ENCODE data around the gene KIF26B. TPM values are rescaled to one million over a fixed set of nuclear protein-coding genes. Genes with fewer than 3 reads are reported as not detected.

Gene KIF26B
- total RNA-seq, 6 experiments from 2014 or later, result 0.31 to 0.55 (median 0.35) TPM

GRCh38 chr1:245276445-245276844 lies 121.7 kb downstream of the KIF26B start:
- H3K27ac ChIP-seq, result no peak overlapping the region
- no peaks in the 10 kb centered on the region for H3K36me3 ChIP-seq
- no peaks in the 10 kb centered on the region for H3K9me3 ChIP-seq
- TF ChIP-seq POLR2A (IDR thresholded peaks at IDR 0.05), result no peak
- TF ChIP-seq, protein P1, sequence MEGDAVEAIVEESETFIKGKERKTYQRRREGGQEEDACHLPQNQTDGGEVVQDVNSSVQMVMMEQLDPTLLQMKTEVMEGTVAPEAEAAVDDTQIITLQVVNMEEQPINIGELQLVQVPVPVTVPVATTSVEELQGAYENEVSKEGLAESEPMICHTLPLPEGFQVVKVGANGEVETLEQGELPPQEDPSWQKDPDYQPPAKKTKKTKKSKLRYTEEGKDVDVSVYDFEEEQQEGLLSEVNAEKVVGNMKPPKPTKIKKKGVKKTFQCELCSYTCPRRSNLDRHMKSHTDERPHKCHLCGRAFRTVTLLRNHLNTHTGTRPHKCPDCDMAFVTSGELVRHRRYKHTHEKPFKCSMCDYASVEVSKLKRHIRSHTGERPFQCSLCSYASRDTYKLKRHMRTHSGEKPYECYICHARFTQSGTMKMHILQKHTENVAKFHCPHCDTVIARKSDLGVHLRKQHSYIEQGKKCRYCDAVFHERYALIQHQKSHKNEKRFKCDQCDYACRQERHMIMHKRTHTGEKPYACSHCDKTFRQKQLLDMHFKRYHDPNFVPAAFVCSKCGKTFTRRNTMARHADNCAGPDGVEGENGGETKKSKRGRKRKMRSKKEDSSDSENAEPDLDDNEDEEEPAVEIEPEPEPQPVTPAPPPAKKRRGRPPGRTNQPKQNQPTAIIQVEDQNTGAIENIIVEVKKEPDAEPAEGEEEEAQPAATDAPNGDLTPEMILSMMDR (IDR thresholded peaks at IDR 0.05), result no peak
- DNase-seq, result no peak
- no peaks in the 10 kb centered on the region for H3K27me3 ChIP-seq
- 36% methylated on average over 5 of the region's 5 CpGs for WGBS (ENCODE audit: insufficient coverage, low coverage, low lambda C conversion rate, missing lambda C conversion rate)
- no peak overlapping the region for H3K4me3 ChIP-seq
- no peaks in the 10 kb centered on the region for H3K4me1 ChIP-seq
- ATAC-seq, result peak in 2 of 4 donors; percentile 17 to 34
- intact Hi-C loops (cut with DNase I), result no loop called here

DNA sequence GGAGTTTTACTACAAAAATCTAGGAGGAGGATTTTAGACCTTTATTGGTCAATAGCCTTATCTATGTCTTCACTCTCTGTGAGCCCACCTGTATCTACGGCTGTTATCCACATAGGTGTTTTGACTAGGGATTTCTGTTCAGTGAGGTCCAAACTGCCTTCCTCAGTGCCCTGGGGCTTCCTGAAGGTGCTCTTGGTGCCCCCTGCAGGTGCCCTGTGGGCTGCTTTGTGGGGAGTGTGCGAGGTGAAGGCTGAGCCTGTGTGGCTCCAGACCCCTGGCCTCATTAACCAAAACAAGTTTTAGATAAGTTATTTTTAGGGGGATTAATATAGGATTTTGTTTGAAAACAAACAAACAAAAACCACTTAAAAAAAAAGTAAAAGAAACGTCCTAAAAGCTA lies 122.5 kb downstream of the KIF26B start:
- TF ChIP-seq, protein P1 (IDR thresholded peaks at IDR 0.05), result peak in 3 of 4 donors; percentile 27 to 49 (median 27)
- TF ChIP-seq POLR2A (IDR thresholded peaks at IDR 0.05), result no peak
- ATAC-seq (peak; percentile 36 to 65 (median 59)), DNase-seq (no peak)
- 65% methylated on average over 3 of the region's 3 CpGs for WGBS (ENCODE audit: insufficient coverage, low coverage, low lambda C conversion rate, missing lambda C conversion rate)
- H3K36me3 ChIP-seq, result no peaks in the 10 kb centered on the region
- H3K27ac ChIP-seq, result no peak overlapping the region
- intact Hi-C loops (cut with DNase I), result no loop called here
- H3K4me3 ChIP-seq, result no peak overlapping the region
- H3K9me3 ChIP-seq, result no peaks in the 10 kb centered on the region
- H3K4me1 ChIP-seq, result no peaks in the 10 kb centered on the region
- H3K27me3 ChIP-seq, result no peaks in the 10 kb centered on the region

DNA sequence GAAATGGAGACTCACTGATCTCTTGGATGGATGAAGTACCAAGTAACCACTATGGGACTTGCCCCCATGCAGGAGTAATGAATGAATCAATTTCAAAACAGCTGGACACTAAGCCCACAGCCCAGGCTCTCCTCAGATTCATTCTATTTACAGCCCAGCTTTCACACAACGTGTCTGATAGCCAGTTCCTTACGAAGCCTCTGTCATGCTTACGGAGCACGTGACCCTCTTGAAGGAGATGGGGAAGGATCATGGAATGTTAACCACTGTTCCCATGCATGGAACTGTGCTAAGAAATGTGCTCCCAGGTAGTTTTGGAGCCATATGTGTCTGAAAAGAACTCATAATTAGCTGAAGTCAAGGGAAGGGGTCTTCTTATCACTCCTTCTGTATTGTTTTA lies 124.1 kb downstream of the KIF26B start:
- WGBS (ENCODE audit: insufficient coverage, low coverage, low lambda C conversion rate, missing lambda C conversion rate), result 70% methylated on average over 4 of the region's 4 CpGs

DNA sequence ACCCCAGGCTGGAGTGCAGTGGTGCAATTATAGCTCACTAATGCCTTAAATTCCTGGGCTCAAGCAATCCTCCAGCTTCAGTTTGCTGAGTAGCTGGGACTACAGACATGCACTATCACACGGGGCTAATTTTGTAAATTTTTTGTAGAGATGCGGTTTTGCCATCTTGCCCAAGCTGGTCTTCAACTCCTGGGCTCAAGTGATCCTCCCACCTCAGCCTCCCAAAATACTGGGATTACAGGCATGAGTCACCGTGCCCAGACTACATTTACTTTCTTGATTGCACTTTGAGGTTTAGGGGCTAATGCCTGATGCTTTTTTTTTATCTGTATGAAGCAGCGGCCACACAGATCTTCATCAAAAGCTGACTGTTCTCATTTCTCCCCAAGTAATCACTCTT lies 124.6 kb downstream of the KIF26B start:
- intact Hi-C loops (cut with DNase I), result no loop called here
- 73% methylated on average over 4 of the region's 4 CpGs for WGBS (ENCODE audit: insufficient coverage, low coverage, low lambda C conversion rate, missing lambda C conversion rate)
- H3K36me3 ChIP-seq, result no peaks in the 10 kb centered on the region
- no peak overlapping the region for H3K4me3 ChIP-seq
- no peaks in the 10 kb centered on the region for H3K27me3 ChIP-seq
- no peak overlapping the region for H3K27ac ChIP-seq
- DNase-seq (no peak), ATAC-seq (no peak)
- H3K9me3 ChIP-seq, result no peaks in the 10 kb centered on the region
- TF ChIP-seq, protein P1 (IDR thresholded peaks at IDR 0.05), result no peak
- no peak for TF ChIP-seq POLR2A (IDR thresholded peaks at IDR 0.05)
- no peaks in the 10 kb centered on the region for H3K4me1 ChIP-seq

More for the DNA sequence above, 124.1 kb downstream of the KIF26B start:
- no peaks in the 10 kb centered on the region for H3K36me3 ChIP-seq
- no peaks in the 10 kb centered on the region for H3K9me3 ChIP-seq
- H3K27me3 ChIP-seq, result no peaks in the 10 kb centered on the region
- TF ChIP-seq, protein P1 (IDR thresholded peaks at IDR 0.05), result no peak
- TF ChIP-seq POLR2A (IDR thresholded peaks at IDR 0.05), result no peak
- DNase-seq (no peak), ATAC-seq (no peak)
- intact Hi-C loops (cut with DNase I), result no loop called here
- no peak overlapping the region for H3K27ac ChIP-seq
- no peak overlapping the region for H3K4me3 ChIP-seq
- H3K4me1 ChIP-seq, result no peaks in the 10 kb centered on the region

- Histone ChIP-seq H3K4me1 (no peaks in the 10 kb centered on the region), H3K36me3 (no peaks in the 10 kb centered on the region), H3K27me3 (no peaks in the 10 kb centered on the region), H3K4me3 (no peak overlapping the region), H3K9me3 (no peaks in the 10 kb centered on the region), H3K27ac (no peak overlapping the region)
- 93% methylated on average over 8 of the region's 12 CpGs for WGBS (ENCODE audit: insufficient coverage, low coverage, low lambda C conversion rate, missing lambda C conversion rate)
- DNase-seq (no peak), ATAC-seq (no peak)
- intact Hi-C loops (cut with DNase I), result no loop called here
- TF ChIP-seq POLR2A (IDR thresholded peaks at IDR 0.05), result no peak
- TF ChIP-seq, protein P1 (IDR thresholded peaks at IDR 0.05), result no peak
Observed at GRCh38 chr1:245283001-245283400, 128.2 kb downstream of the KIF26B start.
